HFFc6 (cell line): ENCODE measurements around the gene NT5E. TPM values are rescaled to one million over a fixed set of nuclear protein-coding genes. Genes with fewer than 3 reads are reported as not detected.

Source experiments
- DNase-seq: peaks from one replicate; pipeline ENCODE4 v3.0.0-alpha.2; 2018
- H3K27ac Mint-ChIP-seq: 2 replicates; pipeline ENCODE4 v1.8.0; 2020; ENCODE audit warnings: mild to moderate bottlenecking, mixed read lengths
- H3K27me3 Mint-ChIP-seq: 2 replicates; pipeline ENCODE4 v1.8.0; 2021; ENCODE audit warnings: mild to moderate bottlenecking, moderate library complexity, mixed read lengths; ENCODE audit not compliant: insufficient read depth
- H3K36me3 Mint-ChIP-seq: 2 replicates; pipeline ENCODE4 v1.8.0; 2021; ENCODE audit warnings: low read depth, mixed read lengths
- H3K4me1 Mint-ChIP-seq: 2 replicates; pipeline ENCODE4 v1.8.0; 2020; ENCODE audit warnings: low read depth, mixed read lengths
- H3K4me3 Mint-ChIP-seq: 2 replicates; pipeline ENCODE4 v1.8.0; 2020; ENCODE audit warnings: mild to moderate bottlenecking, moderate library complexity, mixed read lengths
- H3K9me3 Mint-ChIP-seq: 2 replicates; pipeline ENCODE4 v1.8.0; 2020; ENCODE audit warnings: mild to moderate bottlenecking, mixed read lengths
- long read RNA-seq: library from polyadenylated mRNA; unstranded; transcript quantifications from one replicate; pipeline ENCODE4 v2.0.0, GENCODE V29; 2019
- total RNA-seq, 6 experiments: library from RNA; stranded (reverse); fragmentation: NEBNext Ultra II Directional; extraction: Animal tissue kit (Norgen Biotek cat#: 25700); gene quantifications; 2 replicates in 1 of 6; 3 replicates in 5 of 6; pipeline ENCODE4 v1.2.3, GENCODE V29; 2021
- TF ChIP-seq, protein P1 (sequence below): fragments of 200-600 bp; sonication (generic); IDR thresholded peaks from 2 replicates; pipeline ENCODE4 v1.5.0; 2021; ENCODE audit warnings: antibody characterized with exemption, mild to moderate bottlenecking

NT5E gene
- total RNA-seq, result 100 to 1,000 TPM; 263 to 375 (median 316) TPM
- long read RNA-seq, transcript NT5E-202 (3 exons, 974 nt), result minor isoform, 48 of 261 reads
- long read RNA-seq, transcript NT5E-201 (9 exons, 3,548 nt), result major isoform, 126 of 261 reads
- long read RNA-seq, partial matches to known transcripts, result 25 of 261 reads
- long read RNA-seq, other reads (novel, unspliced or antisense), result 58 of 261 reads

DNA sequence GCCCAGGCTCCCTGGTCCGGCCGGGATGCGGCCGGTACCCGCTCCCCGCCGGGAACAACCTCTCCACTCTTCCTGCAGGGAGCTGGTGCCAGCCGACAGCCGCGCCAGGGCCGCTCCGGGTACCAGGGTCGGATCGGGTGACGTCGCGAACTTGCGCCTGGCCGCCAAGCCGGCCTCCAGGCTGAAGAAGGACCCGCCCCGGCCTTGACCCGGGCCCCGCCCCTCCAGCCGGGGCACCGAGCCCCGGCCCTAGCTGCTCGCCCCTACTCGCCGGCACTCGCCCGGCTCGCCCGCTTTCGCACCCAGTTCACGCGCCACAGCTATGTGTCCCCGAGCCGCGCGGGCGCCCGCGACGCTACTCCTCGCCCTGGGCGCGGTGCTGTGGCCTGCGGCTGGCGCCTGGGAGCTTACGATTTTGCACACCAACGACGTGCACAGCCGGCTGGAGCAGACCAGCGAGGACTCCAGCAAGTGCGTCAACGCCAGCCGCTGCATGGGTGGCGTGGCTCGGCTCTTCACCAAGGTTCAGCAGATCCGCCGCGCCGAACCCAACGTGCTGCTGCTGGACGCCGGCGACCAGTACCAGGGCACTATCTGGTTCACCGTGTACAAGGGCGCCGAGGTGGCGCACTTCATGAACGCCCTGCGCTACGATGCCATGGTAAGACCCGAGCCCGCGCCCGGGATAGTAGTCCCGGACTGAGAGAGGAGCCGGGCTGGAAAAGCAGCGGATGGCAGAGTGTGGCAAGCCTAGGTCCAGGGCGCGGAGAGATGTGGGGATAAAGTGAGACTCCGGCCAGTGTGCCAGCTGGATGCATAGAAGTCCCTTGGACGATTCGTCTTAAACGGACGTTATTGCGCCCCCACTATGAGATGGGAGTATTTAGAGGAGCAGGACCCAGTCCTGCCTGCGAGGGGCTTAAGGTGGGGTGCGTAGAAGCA is at the start of gene NT5E:
Gene NT5E, plus strand, starts transcription at position 266 of the 942 bp plus-strand sequence. Its CDS starts 57 bp downstream, at position 323.
- TF ChIP-seq, protein P1, sequence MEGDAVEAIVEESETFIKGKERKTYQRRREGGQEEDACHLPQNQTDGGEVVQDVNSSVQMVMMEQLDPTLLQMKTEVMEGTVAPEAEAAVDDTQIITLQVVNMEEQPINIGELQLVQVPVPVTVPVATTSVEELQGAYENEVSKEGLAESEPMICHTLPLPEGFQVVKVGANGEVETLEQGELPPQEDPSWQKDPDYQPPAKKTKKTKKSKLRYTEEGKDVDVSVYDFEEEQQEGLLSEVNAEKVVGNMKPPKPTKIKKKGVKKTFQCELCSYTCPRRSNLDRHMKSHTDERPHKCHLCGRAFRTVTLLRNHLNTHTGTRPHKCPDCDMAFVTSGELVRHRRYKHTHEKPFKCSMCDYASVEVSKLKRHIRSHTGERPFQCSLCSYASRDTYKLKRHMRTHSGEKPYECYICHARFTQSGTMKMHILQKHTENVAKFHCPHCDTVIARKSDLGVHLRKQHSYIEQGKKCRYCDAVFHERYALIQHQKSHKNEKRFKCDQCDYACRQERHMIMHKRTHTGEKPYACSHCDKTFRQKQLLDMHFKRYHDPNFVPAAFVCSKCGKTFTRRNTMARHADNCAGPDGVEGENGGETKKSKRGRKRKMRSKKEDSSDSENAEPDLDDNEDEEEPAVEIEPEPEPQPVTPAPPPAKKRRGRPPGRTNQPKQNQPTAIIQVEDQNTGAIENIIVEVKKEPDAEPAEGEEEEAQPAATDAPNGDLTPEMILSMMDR, result peak; percentile 39
- Mint-ChIP-seq H3K36me3 (peaks cover 65% of the 10 kb centered on the region), H3K27me3 (peaks cover 8% of the 10 kb centered on the region; the same call in 1 of the 2 replicates), H3K4me1 (peaks cover 68% of the 10 kb centered on the region), H3K27ac (peak within 1 kb of the TSS; percentile 98), H3K4me3 (peak within 1 kb of the TSS; percentile 99), H3K9me3 (no peaks in the 10 kb centered on the region)
- peak; percentile 77 for DNase-seq

DNA sequence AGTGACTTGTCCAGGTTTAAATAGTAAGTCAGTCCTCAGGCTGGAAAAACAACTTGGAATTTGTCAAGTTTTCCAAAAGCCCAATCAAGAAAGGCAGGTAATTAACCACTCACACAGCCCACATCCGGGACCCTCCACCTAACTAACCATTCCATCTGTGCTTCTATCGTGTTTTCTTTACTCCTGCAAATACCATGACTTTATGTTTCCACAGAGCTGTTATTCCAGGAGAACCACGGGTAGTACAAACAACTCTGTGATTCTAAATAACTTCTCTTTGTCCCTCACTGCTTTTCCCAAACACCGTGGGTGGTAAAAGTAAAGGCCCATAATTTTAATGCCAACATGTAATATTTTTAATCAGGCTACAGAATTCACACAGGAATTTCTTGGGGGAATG is 49.6 kb upstream of the NT5E start:
- no peak for DNase-seq
- Mint-ChIP-seq H3K9me3 (peaks cover 8% of the 10 kb centered on the region; the same call in 1 of the 2 replicates), H3K36me3 (peaks cover 15% of the 10 kb centered on the region; the same call in 1 of the 2 replicates), H3K4me1 (peaks cover 75% of the 10 kb centered on the region), H3K27ac (peak overlapping the region; percentile 19; the same call in 1 of the 2 replicates), H3K27me3 (no peaks in the 10 kb centered on the region; the same call in 1 of the 2 replicates), H3K4me3 (no peak overlapping the region)
- TF ChIP-seq, protein P1, result no peak

DNA sequence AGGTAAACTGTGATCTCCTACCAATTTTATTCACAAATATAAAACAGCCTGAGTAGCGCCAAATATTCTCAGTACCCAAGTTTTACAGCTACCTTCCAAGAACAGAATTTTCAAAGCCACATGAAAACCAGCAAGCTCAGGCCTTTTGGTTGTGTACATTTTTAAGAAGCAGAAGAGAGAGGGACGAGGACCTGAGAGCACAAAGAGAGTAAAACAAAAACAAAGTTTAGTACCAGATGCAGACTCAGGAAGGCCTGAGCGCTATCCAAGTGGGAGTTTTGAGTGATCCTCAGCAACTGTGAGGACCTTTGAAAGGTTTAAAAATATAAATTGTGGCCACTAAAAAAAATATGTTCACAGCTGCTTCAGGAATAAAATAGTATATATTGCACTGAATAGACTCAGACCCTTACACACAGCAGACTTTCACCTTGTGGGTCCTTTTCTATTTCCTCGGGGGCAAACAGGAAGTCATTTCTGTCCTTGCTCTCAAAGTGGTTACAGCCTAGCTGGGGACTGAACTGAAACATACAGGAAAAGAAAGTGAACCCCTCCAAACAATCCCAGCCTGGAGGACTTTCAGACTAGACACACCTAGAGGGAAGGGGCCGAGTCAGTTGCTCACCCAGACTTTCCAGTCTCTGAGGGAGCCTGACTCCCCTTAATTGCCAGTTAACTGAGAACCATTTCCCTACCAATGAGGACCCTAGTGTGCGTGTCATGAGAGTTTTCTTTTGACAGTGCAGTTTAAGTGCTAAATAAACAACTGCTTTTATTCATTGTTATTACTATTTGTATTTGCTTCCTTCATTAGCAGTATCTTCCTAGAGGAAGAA is 48.5 kb upstream of the NT5E start:
- Mint-ChIP-seq H3K4me1 (peaks cover 76% of the 10 kb centered on the region), H3K36me3 (peaks cover 15% of the 10 kb centered on the region; the same call in 1 of the 2 replicates), H3K27me3 (no peaks in the 10 kb centered on the region; the same call in 1 of the 2 replicates), H3K27ac (peak overlapping the region; percentile 94), H3K9me3 (peaks cover 8% of the 10 kb centered on the region; the same call in 1 of the 2 replicates), H3K4me3 (peak overlapping the region; percentile 7)
- TF ChIP-seq, protein P1, result no peak
- DNase-seq, result no peak

DNA sequence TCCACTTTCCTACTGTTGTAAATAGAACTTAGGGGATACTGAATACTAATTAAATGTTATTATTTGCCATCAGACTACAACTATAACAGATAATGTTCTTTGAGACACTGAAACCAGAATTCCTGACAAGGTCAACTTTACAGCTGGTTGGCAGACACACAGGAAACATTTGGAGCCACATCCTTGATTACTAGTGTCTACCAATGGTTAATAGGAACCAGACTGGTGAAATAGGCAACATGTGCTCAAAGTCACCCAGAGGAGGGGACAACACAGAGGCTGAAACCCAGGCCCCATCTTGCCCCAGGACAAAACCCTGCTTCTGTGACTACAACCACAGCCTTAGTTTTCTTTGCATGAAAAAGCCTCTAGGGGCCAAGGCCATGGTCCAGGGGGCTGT is 47.8 kb upstream of the NT5E start:
- peaks cover 78% of the 10 kb centered on the region for H3K4me1 Mint-ChIP-seq
- peaks cover 10% of the 10 kb centered on the region; the same call in 1 of the 2 replicates for H3K36me3 Mint-ChIP-seq
- TF ChIP-seq, protein P1, result no peak
- DNase-seq, result no peak
- peaks cover 7% of the 10 kb centered on the region; the same call in 1 of the 2 replicates for H3K9me3 Mint-ChIP-seq
- H3K27ac Mint-ChIP-seq, result peak overlapping the region; percentile 94
- H3K27me3 Mint-ChIP-seq, result no peaks in the 10 kb centered on the region; the same call in 1 of the 2 replicates
- peak overlapping the region; percentile 7 for H3K4me3 Mint-ChIP-seq

DNA sequence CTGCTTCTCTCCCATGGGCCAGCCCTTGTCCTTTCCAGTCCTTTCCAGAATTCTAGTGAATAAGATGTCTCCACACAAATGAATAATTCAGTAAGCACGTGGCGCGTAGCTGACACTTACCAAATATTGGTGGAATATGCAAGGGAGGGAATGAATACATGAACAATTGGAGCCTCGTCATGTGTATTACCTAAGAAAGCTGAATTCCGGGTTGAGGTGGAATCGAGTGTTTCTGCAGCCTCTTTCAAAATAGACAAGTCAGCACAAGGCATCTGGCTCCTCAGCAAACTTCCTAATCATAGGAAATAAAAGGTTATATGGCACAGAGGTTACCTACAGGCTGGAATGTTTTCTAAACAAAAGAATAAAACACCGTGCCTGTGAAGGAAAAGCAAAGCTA is 47.0 kb upstream of the NT5E start:
- TF ChIP-seq, protein P1, result no peak
- peak overlapping the region; percentile 94 for H3K27ac Mint-ChIP-seq
- peaks cover 84% of the 10 kb centered on the region for H3K4me1 Mint-ChIP-seq

More for the DNA sequence above, 47.0 kb upstream of the NT5E start:
- DNase-seq, result no peak
- Mint-ChIP-seq H3K9me3 (no peaks in the 10 kb centered on the region), H3K27me3 (no peaks in the 10 kb centered on the region; the same call in 1 of the 2 replicates), H3K4me3 (peak overlapping the region; percentile 80), H3K36me3 (peaks cover 5% of the 10 kb centered on the region; the same call in 1 of the 2 replicates)
